Hepatic stellate cell (primary cell): ENCODE data around the gene COL4A1.

Experiments
- DNase-seq: peaks from one replicate; pipeline ENCODE4 v3.0.0; 2011; ENCODE audit warnings: low spot score

COL4A1 gene

DNA sequence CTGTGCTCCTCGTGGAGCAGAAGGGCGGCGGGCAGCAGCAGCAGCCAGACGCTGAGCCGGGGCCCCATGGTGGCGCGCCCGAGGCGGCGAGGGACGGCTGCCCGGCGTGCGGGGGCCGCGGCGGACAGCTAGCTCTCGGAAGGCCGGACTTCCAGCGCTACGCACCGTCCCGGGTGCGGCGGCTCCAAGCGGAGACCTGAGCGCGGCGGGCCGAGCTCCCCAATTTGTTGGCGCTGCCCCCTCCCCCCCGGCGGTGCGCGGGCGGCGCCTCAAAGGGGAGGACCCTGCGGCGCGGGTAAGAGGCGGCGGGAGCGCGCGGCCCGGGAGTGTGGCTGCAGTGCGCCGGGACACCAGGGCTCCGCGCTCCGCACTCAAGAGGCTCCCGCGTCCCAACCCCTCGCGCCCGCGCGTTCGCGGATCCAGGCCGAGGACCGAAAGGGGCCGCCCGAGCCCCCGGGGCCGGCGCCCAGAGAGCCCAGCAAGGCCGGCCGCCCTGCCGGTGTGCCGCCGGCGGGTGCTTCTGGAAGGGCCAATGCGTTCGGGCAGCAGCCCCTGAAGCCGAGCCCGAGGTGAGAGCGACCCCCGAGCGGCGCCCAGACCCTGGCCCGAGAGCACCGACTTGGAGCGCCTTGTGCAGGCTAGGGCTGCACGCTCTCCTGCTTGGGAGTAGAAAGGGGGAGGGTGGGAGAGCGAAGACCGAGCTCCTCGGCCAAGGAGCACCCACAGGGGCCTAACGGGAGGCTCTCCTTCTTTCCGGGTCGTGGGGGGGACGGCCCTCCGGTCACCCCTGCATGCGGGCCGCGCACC lies at the start of gene COL4A1, which contains the start of gene COL4A2:
Gene COL4A1, minus strand, starts transcription at position 198 of the 807 bp plus-strand sequence. Its CDS starts 130 bp downstream, at position 68.
Gene COL4A2, plus strand, starts transcription at position 325 of the 807 bp plus-strand sequence. CDS start 620 bp downstream, outside the sequence.
- peak; percentile 74 for DNase-seq

DNA sequence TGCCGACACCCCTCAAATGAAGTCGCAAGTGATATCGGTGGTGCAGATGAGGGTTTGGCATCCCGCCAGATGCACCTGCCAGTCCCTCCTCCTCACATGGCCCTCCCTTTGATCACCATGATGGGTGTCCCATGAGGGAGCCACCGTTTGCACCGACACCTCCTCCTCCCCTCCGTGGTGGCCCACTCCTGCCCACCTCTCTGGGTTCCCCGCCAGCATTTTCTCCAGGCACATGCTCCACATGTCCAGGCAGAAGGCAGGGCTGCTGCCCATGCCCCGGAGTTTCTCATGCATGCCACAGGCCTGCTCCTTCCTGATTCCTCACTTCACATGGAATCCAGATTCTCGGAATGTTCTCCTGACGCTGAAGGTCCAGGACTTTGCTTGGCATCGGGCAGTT lies 49.4 kb upstream of the COL4A1 start:
- no peak for DNase-seq

DNA sequence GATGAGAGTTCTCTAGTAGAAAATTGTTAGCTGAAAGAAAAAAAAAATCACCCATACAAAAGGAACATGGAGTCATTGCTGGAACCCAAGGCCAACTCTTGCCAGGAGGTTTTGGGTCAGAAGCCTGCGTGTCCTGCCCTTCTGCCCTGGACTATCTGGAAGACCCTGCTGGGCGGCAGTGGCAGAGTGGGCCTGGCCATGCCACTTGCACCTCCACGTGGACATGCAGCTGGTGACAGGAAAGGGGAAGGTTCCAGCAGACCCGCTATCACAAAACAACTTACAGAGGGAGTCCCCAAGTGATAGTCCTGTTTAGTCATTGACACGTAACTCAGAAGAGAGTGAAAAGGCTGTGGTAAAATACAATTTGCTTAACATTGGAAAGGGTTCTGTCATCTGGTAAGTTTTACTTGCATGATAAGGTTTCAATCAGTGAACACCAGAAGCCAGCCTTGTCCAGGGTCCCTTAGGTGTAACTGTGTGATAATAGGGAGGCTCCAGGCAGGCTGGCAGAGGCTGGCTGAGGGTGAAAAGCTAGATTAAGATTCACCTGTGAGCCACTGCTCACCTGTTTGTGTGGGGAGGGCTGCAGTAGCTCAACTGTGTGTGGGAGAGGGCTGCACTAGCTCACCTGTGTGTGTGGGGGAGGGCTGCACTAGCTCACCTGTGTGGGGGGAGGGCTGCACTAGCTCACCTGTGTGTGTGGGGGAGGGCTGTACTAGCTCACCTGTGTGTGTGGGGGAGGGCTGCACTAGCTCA lies 47.9 kb upstream of the COL4A1 start:
- DNase-seq = peak; percentile 31

DNA sequence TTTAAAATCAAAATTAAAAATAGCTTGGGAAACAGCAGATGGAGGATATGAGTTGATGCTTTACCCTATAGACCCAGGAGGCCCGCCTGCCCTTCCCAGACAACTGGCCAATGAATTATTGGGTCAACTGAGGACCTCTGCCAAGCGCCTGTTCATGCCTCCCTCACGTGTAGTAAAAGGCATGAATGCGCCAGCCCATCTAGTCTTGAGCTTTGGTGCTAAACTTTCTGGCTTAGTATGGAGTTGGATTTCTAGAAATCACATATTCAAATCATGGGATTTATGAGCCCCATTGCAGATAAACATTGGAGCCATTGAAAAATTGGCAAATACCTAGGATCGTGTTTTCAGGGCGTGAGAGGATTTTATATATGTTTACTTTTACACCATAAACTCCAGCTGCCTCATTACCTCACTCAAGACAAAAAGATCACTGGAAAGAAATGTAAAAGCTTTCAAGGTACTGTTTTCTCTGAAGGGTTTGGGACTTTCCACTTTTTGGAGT lies 47.2 kb upstream of the COL4A1 start:
- no peak for DNase-seq

DNA sequence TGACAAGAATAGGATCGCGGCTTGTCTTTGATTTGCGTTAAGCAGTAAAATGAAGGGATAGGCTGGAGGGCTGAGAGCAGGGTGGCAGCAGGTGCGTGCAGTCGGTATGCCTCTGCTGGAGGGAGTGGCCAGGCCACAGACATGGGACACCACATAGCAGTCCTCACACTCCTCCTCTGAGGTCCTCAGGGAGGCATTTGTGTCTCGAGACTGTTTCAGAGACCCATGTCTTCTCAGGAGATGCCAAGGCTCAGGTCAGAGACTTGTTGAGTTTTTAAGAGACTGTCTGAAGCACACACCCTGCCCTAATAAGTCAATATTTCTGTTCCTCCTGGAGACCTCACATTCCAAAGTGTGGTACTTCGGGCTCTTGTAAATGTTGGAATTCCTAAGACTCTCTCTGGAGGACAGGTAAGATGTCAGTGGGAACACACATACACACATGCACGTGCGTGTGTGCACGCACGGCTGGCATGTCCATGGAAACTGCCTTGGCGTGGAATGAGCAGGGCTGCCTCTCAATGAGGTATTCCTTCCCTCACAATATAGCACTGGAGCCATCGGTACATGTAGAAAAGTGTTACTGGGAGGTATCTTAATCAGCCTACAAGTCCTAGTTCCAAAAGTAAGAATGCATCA lies 46.5 kb upstream of the COL4A1 start:
- no peak for DNase-seq

DNA sequence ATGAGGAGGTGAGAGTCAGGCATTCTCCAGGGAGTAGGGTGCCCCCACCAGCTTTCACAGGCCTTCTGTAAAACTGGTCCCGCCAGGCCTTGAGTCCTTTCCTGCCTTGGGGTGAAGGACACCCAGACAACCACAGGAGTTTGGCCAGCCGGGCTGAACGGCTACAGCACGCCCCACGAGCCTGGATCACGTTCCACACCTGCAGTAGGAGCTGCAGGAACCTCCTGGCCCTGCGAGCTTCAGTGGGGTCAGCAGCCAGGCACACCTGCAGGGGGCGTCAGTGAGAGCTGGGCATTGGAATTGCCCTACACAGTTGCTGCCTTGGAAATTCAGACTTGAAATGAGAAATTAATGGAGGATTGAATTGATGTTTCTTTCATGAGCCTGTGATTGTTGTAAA lies 45.8 kb upstream of the COL4A1 start:
- DNase-seq = no peak

DNA sequence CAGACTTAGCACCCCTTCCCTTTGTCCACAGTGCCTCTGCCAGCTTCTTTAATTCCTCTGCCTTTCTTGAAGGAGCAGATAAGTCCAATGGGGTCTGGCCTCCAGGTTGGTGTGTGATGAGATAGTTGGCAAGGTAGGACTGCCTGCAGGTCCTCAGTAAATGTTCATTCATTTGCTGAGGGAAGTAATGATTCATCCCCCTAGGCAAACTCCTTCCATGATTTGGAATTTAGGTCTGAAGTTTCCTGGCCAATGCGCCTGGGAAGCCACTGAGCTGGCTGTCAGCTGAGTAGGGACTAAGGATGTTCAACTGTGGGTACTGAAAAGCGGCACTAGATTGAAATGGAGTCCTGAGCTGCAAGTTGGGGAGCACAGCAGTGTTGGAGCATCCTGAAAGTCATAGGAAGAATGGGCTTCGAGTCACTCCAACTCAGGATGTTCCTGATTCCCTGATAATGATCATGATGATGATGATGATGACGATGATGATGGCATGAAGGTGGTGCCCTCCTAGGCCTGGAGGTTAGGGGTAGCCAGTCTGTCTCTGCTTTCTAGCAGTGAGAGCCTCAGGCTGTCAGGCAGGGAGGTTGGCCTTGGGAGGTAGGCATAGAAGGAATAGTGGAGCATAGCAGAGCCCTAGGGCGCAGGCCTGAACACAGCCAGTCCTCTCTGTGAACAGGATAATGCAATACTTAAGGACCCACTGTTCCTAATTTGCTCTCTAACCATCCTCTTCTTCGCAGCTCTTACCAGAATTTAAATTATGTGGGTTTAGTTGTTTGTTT lies 44.9 kb upstream of the COL4A1 start:
- no peak for DNase-seq

DNA sequence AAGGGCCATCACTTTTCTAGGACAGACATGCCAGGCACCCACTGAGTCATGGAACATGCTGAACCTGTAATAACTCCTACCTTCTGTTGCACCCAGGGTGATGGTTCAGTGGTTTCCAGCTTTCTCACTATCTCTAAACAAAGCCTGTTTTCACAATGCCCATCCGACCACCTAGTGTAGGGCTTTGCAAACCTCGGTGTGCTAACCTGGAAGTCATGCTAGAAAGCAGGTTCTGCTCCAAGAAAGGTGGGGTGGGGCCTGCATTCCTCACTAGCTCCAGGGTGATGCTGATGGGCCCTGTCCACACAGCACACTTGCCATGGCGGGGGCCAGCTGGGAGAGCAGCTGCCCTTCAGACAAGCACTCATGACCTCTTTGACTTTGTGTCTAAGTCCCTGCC lies 43.6 kb upstream of the COL4A1 start:
- DNase-seq = no peak

DNA sequence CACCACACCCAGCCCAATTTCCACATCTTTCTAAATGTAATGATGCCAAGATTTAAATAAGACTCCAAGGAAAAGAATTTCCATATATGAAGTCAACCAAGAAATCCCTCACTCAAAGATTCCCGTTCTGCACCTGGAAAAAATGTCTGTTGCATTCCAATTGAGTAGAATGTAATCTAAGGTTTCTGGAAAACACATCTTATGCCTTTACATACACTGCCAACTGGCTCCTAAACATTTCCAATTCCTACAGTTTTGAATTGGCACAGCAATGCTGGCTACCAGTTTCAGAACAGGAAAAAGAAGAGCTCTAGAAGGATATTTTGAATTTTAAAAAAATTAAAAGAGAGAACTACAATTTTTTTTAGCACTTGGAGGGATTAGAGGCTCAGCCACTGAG lies 43.1 kb upstream of the COL4A1 start:
- DNase-seq = no peak

DNA sequence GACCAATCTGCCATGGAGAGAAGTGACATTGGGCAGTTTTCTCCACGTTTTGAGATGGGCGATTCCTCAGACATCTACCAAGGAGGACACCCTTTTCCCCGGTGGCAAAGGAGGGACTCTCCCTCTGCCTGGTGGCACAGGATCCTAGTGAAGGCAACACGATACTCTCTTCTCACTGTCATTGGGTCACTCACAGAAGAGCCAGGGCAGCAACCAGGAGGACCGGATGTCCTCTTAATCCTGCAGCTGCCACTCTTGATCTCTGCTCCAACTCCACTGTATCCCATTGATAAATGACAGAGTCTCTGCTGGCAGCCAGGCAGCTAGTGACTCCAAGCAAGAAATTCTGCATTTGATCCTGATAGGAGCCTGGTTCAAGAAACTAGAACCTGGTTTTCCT lies 42.3 kb upstream of the COL4A1 start:
- DNase-seq = no peak

DNA sequence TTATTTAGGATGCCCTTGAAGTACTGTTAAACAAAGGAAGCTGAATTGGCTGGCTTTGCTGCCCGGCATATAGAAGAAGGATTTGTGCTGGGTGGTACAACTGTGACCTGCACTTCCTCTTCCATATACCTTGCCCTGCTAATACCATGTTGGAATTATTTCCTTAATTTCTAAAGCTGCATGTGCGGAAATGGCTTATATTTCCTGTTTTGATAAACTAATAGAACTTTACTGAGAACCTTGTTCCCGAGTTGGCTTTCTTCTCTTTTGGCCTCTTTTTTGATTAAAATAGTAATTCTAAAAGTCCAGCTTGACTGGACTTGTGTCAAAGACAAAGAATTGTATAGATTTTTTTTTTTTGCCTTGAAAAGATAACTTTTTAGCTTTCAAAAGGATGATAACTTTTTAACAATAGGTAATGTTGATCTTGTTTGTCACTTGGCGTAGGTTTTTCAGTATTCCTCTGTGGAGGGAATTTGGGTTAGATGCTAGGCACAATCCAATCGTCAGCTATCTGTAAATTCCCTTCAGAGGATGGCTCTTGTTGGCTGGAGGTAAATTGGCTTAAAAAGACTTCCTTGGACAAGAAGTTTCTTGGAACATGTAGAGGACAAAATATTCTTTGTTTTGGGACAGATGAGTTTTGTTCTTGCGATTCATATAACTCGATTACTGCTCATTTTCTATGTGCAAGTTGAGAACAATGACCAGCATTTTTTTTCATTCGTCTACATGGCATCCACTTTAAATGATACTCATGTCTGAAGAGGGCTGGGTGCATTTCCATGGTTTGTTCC lies 41.5 kb upstream of the COL4A1 start:
- no peak for DNase-seq

DNA sequence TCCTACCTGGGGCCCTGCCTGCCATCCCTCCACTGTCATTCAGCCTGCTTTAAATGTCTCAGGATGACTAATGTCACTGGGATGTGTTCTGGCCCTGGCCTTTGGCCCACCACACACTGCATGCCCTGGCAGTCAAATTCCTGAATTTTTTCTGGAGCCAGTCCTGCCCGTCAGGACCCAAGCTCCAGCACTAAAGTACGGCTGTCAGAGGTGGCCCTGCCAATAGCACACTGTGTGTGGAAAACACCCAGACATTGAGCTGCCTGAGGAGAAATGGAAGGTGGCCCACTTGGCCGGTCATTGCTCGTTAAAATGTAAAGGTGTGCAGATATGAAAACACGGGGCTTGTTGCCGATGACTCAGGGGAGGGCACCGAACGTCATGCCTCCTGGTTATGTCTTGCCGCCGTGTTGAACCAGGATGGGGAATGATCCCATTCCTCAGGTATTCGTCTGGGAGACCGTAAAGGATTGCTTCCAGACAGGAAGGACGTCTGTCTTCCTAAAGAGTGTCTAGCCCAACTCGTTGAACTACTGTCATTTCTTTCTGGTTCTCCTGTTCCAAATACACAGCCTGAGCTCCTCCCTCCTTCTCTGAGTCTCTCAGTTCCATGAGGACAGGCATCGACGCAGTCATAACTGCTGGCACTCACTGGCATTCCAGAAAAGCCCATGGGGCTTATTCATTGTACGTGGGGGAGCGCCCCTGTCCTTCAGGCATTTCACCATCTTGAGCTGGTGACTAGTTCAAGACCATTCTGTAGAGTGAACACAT lies 40.8 kb upstream of the COL4A1 start:
- DNase-seq = peak; percentile 82

DNA sequence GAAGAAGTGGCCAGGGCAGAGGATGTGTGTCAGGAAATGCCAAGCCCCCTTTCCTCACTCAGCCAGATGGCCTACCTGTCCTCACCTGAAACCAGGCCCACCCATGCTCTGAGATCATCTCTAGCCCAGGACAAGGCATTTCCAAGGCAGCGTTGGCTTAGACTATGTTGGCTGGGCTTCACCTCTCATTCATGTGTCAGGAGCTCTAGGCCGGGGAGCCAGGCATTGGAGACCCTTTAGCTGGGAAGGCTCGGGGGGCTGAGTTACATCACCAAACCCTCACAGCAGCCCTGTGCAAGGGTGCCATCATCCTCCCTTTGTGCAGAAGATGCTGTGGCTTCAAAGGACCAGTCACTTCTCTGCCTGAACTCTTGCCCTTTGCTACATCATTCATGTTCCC lies 40.1 kb upstream of the COL4A1 start:
- no peak for DNase-seq

DNA sequence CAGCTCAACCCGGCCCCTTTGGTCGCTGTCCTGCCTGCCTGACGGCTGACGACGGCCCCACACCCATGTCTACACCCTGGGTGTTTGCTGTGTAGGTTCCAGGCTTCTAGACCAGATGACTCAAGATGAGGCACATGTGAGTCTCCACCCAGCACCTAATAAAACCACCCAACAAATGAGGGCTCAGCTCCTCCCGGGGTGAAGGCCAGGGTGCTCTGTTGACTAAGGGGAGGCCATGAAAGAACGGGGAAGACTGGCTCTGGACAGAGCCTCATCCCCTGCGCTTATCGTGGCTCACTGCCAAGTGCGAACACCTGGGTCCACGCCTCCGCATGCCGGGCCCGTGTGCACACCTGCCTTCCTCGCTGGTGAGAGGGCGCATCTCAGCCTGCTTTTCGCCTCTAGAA lies 39.7 kb upstream of the COL4A1 start:
- DNase-seq = no peak

DNA sequence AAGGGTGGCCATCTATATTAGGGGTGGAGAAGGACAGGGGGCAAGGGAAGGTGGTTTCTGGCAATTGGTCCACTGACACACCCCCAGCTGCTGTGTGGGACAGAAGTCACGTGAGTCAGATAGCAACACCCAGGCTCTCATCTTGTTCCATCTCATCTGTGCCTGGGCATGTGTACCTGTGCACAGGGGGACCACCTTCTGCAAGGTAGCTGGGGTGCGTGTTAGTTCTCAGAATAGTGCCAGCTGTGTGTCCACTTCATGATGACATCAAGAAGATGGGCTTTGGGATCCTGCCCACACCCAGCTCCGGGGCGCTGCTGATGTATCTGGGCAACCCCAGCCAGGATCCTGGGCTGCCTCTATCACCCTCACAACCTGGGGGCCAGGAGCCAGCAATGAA lies 38.7 kb upstream of the COL4A1 start:
- DNase-seq = no peak

DNA sequence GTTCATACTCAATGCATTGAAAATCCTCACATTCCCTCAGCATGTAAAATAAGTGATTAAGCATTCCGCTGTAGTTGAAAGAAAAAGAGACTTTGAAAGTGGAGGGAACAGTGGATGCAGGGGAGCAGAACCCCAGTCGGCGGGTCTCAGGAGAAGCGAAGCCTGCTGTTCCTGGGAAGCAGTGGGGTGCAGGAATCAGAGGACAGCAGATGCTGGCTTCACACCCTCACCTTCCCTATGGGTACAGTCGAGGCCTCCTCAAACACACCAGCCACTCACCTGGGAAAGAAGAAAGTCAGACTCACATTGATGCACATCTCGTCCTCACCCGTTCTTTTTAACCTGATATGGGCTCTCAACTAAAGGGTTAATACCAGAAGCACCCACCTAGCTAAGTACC lies 38.3 kb upstream of the COL4A1 start:
- no peak for DNase-seq

DNA sequence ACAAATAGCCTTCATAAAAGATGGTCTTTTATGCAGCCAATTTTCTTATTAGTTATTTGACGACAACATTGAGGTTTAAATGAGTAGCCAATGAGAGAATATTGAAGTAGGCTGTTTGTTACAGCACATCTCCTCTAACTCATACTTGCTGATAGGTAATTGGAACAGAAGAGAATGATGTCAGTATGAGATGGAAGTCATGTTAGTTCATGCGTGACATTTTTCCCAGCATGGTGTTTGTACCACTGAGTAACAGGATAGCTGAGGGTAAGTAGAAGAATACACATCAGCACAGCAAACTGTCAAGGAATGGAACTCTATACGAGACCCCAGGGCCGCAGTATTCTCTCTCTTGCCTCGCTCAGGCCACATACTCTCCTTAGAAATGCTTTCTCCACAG lies 37.4 kb upstream of the COL4A1 start:
- DNase-seq = no peak

DNA sequence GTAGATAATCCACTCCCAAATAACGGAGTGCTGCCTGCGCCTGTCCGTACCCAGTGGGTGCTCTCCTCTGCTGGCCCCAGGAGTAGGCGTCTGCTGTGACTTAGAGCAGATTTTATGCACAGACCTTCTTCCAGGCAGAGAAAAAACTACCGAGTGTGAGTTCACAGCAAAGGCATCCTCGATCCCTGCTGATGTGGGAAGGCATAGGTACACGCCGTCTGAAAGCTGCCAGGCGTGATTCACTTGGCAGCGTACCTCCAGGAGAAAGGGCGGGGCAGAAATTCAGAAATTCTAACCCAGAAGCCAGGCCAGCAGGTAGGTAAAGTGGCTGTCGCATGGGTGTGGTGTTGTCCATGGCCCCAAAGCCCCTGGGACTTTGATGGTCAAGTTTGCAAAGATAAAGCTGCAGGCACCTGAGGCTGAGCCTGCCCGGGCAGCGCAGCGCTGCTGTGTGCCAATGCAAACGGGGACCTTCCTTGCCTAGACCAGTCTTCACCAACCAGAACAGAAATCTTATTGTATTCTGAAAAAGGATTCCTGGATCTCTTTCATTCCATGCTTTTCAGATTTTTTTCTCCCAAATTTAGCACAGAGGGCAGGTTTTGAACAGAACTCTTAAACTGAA lies 36.4 kb upstream of the COL4A1 start:
- no peak for DNase-seq

DNA sequence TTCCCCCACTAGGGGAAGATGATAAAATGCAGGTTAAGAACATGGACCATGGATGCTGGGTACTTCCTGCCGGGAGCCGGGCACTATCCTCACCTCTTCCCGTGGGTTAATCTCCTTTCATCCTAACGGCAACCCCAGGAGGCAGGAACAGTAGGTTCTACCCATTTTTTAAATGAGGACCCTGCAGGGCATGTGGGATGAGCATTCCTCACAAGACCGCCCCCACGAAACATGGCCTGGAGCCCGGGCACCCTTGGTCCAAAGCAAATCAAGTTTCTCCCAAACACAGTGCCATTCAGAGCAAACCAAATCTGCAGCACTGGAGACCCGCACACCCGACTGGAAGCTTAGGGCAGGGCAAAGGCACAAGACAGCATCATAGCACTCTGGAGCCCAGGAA lies 35.5 kb upstream of the COL4A1 start:
- DNase-seq = no peak
